ENCODE results near the gene GNB1. TPM values are rescaled to one million over a fixed set of nuclear protein-coding genes. Genes with fewer than 3 reads are reported as not detected.

The GNB1 gene
- total RNA-seq, 1 donor from 2014 or later = 427 TPM

DNA sequence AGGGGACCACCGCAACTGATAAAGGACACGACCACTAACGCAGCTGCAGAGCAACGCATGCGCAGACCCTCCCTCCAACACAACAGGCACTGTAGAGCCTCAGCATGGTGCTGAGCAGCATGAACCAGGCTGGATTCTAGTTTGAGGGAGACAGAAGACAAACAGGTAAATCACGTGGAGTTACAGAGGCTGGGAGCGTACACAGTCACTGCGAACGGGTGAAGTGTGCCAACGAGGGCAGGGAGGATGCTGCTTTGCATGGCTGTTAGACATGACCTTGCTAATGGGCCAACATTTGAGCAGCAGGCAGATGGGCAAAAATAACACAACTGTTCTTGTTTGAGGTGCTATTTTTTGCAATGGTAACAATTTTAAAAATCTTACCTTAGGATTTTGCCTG lies 57.4 kb downstream of the GNB1 start:
- Mint-ChIP-seq H3K9me3 (ENCODE audit: unreplicated experiment) (no peaks in the 10 kb centered on the region), H3K4me3 (ENCODE audit: unreplicated experiment) (no peak overlapping the region), H3K4me1 (ENCODE audit: unreplicated experiment) (peaks cover 16% of the 10 kb centered on the region), H3K27ac (ENCODE audit: unreplicated experiment) (peak overlapping the region; percentile 70), H3K27me3 (ENCODE audit: unreplicated experiment) (peaks cover 2% of the 10 kb centered on the region), H3K36me3 (ENCODE audit: low read depth, unreplicated experiment) (peaks cover 29% of the 10 kb centered on the region)
- TF ChIP-seq, protein P1, sequence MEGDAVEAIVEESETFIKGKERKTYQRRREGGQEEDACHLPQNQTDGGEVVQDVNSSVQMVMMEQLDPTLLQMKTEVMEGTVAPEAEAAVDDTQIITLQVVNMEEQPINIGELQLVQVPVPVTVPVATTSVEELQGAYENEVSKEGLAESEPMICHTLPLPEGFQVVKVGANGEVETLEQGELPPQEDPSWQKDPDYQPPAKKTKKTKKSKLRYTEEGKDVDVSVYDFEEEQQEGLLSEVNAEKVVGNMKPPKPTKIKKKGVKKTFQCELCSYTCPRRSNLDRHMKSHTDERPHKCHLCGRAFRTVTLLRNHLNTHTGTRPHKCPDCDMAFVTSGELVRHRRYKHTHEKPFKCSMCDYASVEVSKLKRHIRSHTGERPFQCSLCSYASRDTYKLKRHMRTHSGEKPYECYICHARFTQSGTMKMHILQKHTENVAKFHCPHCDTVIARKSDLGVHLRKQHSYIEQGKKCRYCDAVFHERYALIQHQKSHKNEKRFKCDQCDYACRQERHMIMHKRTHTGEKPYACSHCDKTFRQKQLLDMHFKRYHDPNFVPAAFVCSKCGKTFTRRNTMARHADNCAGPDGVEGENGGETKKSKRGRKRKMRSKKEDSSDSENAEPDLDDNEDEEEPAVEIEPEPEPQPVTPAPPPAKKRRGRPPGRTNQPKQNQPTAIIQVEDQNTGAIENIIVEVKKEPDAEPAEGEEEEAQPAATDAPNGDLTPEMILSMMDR (IDR thresholded peaks at IDR 0.05; ENCODE audit: unreplicated experiment) = no peak
- DNase-seq (ENCODE audit: low spot score) = no peak

DNA sequence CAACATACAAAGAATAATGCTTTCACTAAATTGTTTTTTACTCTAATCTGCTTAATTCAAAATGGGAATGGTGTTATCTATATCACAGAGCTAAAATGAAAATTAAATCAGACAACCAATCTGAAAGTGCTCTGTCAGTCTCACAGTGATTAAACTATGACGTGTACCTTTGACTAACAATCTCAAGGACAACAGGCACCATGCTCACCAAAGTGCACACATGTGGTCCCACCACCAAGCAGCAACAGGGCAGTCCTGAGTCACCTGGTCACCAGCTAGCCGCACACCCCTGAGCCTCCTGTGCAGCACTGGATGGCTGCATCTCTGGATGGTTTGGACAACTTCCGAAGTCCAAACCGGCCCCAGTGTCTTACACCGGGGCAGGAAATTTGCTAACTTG lies 58.1 kb downstream of the GNB1 start:
- TF ChIP-seq, protein P1 (IDR thresholded peaks at IDR 0.05; ENCODE audit: unreplicated experiment) = no peak
- Mint-ChIP-seq H3K4me1 (ENCODE audit: unreplicated experiment) (peaks cover 16% of the 10 kb centered on the region), H3K9me3 (ENCODE audit: unreplicated experiment) (no peaks in the 10 kb centered on the region), H3K27ac (ENCODE audit: unreplicated experiment) (no peak overlapping the region), H3K27me3 (ENCODE audit: unreplicated experiment) (peaks cover 2% of the 10 kb centered on the region), H3K36me3 (ENCODE audit: low read depth, unreplicated experiment) (peaks cover 29% of the 10 kb centered on the region), H3K4me3 (ENCODE audit: unreplicated experiment) (no peak overlapping the region)
- no peak for DNase-seq (ENCODE audit: low spot score)

DNA sequence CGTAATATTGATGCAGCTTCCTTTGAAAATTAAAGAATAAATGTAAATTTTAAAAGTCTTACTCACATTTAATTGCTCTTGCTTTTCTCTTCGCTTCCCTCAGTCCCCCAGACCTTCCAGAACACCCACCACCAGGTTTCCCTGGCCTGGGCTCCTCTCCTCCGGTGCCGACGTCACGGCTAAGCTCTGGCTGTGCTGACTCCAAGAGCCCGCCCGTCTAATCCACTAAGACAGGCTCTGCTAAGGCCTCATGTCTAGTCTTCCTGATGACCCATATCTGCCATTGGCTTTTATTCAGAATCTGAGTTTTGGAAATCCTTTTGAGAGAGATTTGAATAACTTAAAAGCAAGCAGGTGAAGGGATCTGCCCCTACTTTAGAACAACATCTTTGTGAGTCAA lies 58.7 kb downstream of the GNB1 start:
- TF ChIP-seq, protein P1 (IDR thresholded peaks at IDR 0.05; ENCODE audit: unreplicated experiment) = no peak
- H3K4me1 Mint-ChIP-seq (ENCODE audit: unreplicated experiment) = peaks cover 16% of the 10 kb centered on the region
- peaks cover 29% of the 10 kb centered on the region for H3K36me3 Mint-ChIP-seq (ENCODE audit: low read depth, unreplicated experiment)
- DNase-seq (ENCODE audit: low spot score) = no peak
- H3K4me3 Mint-ChIP-seq (ENCODE audit: unreplicated experiment) = no peak overlapping the region
- H3K9me3 Mint-ChIP-seq (ENCODE audit: unreplicated experiment) = no peaks in the 10 kb centered on the region
- H3K27me3 Mint-ChIP-seq (ENCODE audit: unreplicated experiment) = peaks cover 2% of the 10 kb centered on the region
- peak overlapping the region; percentile 78 for H3K27ac Mint-ChIP-seq (ENCODE audit: unreplicated experiment)

DNA sequence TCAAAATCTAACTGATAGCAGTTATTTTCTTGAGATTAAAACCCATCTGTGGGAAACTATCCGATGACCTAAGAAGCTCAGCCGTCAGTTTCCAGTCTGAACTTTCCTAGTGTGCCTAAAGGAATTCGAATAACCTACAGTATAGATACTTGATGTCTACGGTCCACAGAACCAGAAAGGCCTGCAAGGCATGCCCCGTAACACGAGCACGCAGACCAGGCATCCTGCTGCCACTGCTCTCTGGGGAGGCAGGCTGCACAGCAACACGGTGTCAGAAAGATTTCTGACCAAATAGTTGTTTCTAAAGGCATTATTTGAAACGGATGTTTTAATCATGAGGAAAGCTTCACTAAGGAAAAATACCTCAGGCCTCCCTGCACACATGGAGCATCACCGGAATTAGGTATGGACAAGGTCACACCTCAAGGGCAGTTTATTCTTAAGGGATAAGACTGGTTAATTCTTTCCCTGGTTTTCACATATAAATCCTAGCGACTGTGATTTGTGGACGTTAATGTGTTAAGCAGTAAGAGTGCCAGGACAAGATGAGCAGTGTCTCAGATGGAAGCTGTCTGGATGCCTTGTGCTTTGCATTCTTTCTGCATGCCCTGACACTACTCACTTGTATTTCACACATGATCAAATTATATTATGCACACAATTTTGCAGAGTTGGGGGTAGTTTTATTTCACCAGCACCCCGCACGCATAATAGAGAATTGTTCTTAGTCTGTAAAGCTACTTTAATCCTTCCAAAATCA lies 63.6 kb downstream of the GNB1 start:
- H3K9me3 Mint-ChIP-seq (ENCODE audit: unreplicated experiment) = no peaks in the 10 kb centered on the region
- H3K27ac Mint-ChIP-seq (ENCODE audit: unreplicated experiment) = no peak overlapping the region
- no peak overlapping the region for H3K4me3 Mint-ChIP-seq (ENCODE audit: unreplicated experiment)
- peaks cover 3% of the 10 kb centered on the region for H3K4me1 Mint-ChIP-seq (ENCODE audit: unreplicated experiment)
- peaks cover 2% of the 10 kb centered on the region for H3K27me3 Mint-ChIP-seq (ENCODE audit: unreplicated experiment)
- peaks cover 21% of the 10 kb centered on the region for H3K36me3 Mint-ChIP-seq (ENCODE audit: low read depth, unreplicated experiment)
- no peak for DNase-seq (ENCODE audit: low spot score)
- TF ChIP-seq, protein P1 (IDR thresholded peaks at IDR 0.05; ENCODE audit: unreplicated experiment) = no peak

DNA sequence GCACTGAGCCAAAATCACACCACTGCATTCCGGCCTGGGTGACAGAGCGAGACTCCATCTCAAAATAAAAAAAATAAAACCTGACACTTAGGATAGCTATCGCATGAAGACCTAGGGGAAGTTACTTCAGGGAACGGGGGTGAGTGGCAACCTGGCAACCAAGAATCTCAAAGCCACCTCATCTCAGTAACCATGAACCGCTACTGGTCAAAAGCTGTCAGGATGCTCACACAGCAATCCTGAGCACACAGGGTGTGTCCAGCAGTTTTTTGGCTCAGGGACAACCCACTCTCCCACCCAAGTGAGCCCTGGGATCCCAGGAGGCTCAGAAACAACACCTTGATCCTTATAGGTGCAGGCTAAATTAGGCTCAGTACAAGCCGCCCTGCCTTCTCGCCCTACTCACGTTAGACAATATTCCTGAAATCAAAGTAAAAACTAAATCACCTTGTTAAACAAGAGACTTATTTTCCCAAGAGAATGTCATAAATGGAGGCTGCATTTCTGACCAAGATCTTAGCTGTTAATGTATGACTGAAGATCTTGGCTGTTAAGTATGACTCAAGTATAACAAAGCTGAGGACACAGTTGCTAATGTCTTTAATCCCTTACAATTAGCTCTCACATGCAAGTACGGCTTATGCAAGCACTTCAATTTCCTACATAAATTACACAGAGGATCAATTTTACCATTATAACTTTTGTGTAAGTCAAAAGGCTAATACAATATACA lies 64.4 kb downstream of the GNB1 start:
- no peak for DNase-seq (ENCODE audit: low spot score)
- Mint-ChIP-seq H3K4me3 (ENCODE audit: unreplicated experiment) (no peak overlapping the region), H3K27ac (ENCODE audit: unreplicated experiment) (peak overlapping the region; percentile 30), H3K9me3 (ENCODE audit: unreplicated experiment) (no peaks in the 10 kb centered on the region), H3K27me3 (ENCODE audit: unreplicated experiment) (no peaks in the 10 kb centered on the region), H3K36me3 (ENCODE audit: low read depth, unreplicated experiment) (peaks cover 21% of the 10 kb centered on the region), H3K4me1 (ENCODE audit: unreplicated experiment) (peaks cover 3% of the 10 kb centered on the region)
- TF ChIP-seq, protein P1 (IDR thresholded peaks at IDR 0.05; ENCODE audit: unreplicated experiment) = no peak

All from endothelial cell (in vitro differentiated cells).